HFFc6 (cell line): ENCODE measurements around the gene RFC1. TPM values are rescaled to one million over a fixed set of nuclear protein-coding genes. Genes with fewer than 3 reads are reported as not detected.
A peak's percentile ranks its signal among the peaks of the same experiment; 100 is the strongest.
"Not testable (repeated sequence)": the region's sequence is repeated elsewhere in the genome, so short reads cannot be mapped to it uniquely, and the experiment has no call there.

Experiments used
- DNase-seq: peaks from one replicate; pipeline ENCODE4 v3.0.0-alpha.2; 2018
- H3K27ac Mint-ChIP-seq: 2 replicates; pipeline ENCODE4 v1.8.0; 2020; ENCODE audit warnings: mild to moderate bottlenecking, mixed read lengths
- H3K27me3 Mint-ChIP-seq: 2 replicates; pipeline ENCODE4 v1.8.0; 2021; ENCODE audit warnings: mild to moderate bottlenecking, moderate library complexity, mixed read lengths; ENCODE audit not compliant: insufficient read depth
- H3K36me3 Mint-ChIP-seq: 2 replicates; pipeline ENCODE4 v1.8.0; 2021; ENCODE audit warnings: low read depth, mixed read lengths
- H3K4me1 Mint-ChIP-seq: 2 replicates; pipeline ENCODE4 v1.8.0; 2020; ENCODE audit warnings: low read depth, mixed read lengths
- H3K4me3 Mint-ChIP-seq: 2 replicates; pipeline ENCODE4 v1.8.0; 2020; ENCODE audit warnings: mild to moderate bottlenecking, moderate library complexity, mixed read lengths
- H3K9me3 Mint-ChIP-seq: 2 replicates; pipeline ENCODE4 v1.8.0; 2020; ENCODE audit warnings: mild to moderate bottlenecking, mixed read lengths
- CTCF ChIP-seq: fragments of 200-600 bp; sonication (generic); IDR thresholded peaks from 2 replicates; pipeline ENCODE4 v1.5.0; 2021; ENCODE audit warnings: antibody characterized with exemption, mild to moderate bottlenecking
- total RNA-seq, 6 experiments: library from RNA; stranded (reverse); fragmentation: NEBNext Ultra II Directional; extraction: Animal tissue kit (Norgen Biotek cat#: 25700); gene quantifications; 2 replicates in 1 of 6; 3 replicates in 5 of 6; pipeline ENCODE4 v1.2.3, GENCODE V29; 2021

The RFC1 gene
- total RNA-seq, 6 experiments from 2014 or later: 35.1 to 42.7 (median 41.0) TPM

GRCh38 chr4:39302901-39303300 lies 63.3 kb downstream of the RFC1 start:
- DNase-seq: no peak
- Mint-ChIP-seq H3K27ac (no peak overlapping the region), H3K4me3 (no peak overlapping the region), H3K36me3 (peaks cover 42% of the 10 kb centered on the region), H3K27me3 (no peaks in the 10 kb centered on the region; the same call in 1 of the 2 replicates), H3K9me3 (no peaks in the 10 kb centered on the region), H3K4me1 (peaks cover 11% of the 10 kb centered on the region; the same call in 1 of the 2 replicates)
- no peak for TF ChIP-seq CTCF

- DNase-seq: no peak
- no peak for TF ChIP-seq CTCF
- Mint-ChIP-seq H3K27me3 (peaks cover 2% of the 10 kb centered on the region; the same call in 1 of the 2 replicates), H3K36me3 (peaks cover 54% of the 10 kb centered on the region), H3K4me3 (no peak overlapping the region), H3K4me1 (no peaks in the 10 kb centered on the region), H3K9me3 (no peaks in the 10 kb centered on the region), H3K27ac (no peak overlapping the region)
Observed at GRCh38 chr4:39295784-39296183, 70.4 kb downstream of the RFC1 start.

- peaks cover 45% of the 10 kb centered on the region for H3K36me3 Mint-ChIP-seq
- not testable (repeated sequence) for DNase-seq, H3K4me3 Mint-ChIP-seq, H3K27ac Mint-ChIP-seq, H3K9me3 Mint-ChIP-seq, H3K27me3 Mint-ChIP-seq, H3K4me1 Mint-ChIP-seq
Observed at GRCh38 chr4:39292433-39292832, 73.7 kb downstream of the RFC1 start.

GRCh38 chr4:39291686-39292085 lies 74.5 kb downstream of the RFC1 start:
- Mint-ChIP-seq H3K4me3 (no peak overlapping the region), H3K4me1 (no peaks in the 10 kb centered on the region), H3K27me3 (peaks cover 2% of the 10 kb centered on the region; the same call in 1 of the 2 replicates), H3K9me3 (no peaks in the 10 kb centered on the region), H3K36me3 (peaks cover 49% of the 10 kb centered on the region), H3K27ac (no peak overlapping the region)
- TF ChIP-seq CTCF: no peak
- no peak for DNase-seq

GRCh38 chr4:39287223-39287622 lies 78.9 kb downstream of the RFC1 start:
- Mint-ChIP-seq H3K4me3 (no peak overlapping the region), H3K27me3 (no peaks in the 10 kb centered on the region), H3K27ac (no peak overlapping the region), H3K9me3 (no peaks in the 10 kb centered on the region), H3K36me3 (peaks cover 34% of the 10 kb centered on the region), H3K4me1 (no peaks in the 10 kb centered on the region)
- TF ChIP-seq CTCF: no peak
- DNase-seq: no peak

DNA sequence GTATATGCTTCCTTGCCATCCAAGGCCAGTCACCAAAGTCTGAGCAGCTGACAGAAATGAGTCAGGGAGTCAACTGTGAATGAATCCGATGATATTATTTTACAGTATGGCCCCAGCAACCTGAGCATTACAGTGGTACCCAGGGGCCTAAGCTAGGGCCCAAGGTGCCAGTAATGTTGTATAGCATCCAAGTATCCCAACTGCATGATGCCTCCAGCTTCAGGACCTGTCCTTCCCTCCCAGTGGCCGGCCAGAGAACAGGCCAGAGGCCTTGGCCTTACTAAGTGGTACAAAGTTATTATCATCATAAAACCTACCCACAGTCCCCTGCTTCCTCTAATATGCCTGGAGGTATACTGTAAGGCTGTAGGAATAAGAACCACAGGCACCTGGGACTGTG lies 79.9 kb downstream of the RFC1 start:
- no peak for TF ChIP-seq CTCF
- Mint-ChIP-seq H3K27me3 (no peaks in the 10 kb centered on the region), H3K27ac (0 out of 2 replicates have a peak overlapping the region, but pooled peaks have one; percentile 2), H3K4me3 (no peak overlapping the region), H3K4me1 (no peaks in the 10 kb centered on the region), H3K36me3 (peaks cover 30% of the 10 kb centered on the region), H3K9me3 (no peaks in the 10 kb centered on the region)
- no peak for DNase-seq
